IPS-18a (cell line): Measurements from ENCODE around the gene CTAG1A.
"Not testable (repeated sequence)": the region's sequence is repeated elsewhere in the genome, so short reads cannot be mapped to it uniquely, and the experiment has no call there.

Experiments used
- H3K27ac ChIP-seq: one replicate; pipeline ENCODE4 v1.5.1; 2013; ENCODE audit warnings: low read length
- H3K27me3 ChIP-seq: one replicate; pipeline ENCODE4 v1.6.1; 2013; ENCODE audit warnings: mild to moderate bottlenecking, low read length; ENCODE audit not compliant: control insufficient read depth, insufficient read depth
- H3K36me3 ChIP-seq: one replicate; pipeline ENCODE4 v1.6.1; 2013; ENCODE audit warnings: low read depth, low read length; ENCODE audit not compliant: control insufficient read depth
- H3K4me1 ChIP-seq: one replicate; pipeline ENCODE4 v1.6.1; 2013; ENCODE audit warnings: low read depth, low read length; ENCODE audit not compliant: control insufficient read depth
- H3K4me3 ChIP-seq: one replicate; pipeline ENCODE4 v1.5.1; 2013; ENCODE audit warnings: low read length
- H3K9ac ChIP-seq: one replicate; pipeline ENCODE4 v1.6.1; 2013; ENCODE audit warnings: mild to moderate bottlenecking, low read length, moderate library complexity
- H3K9me3 ChIP-seq: one replicate; pipeline ENCODE4 v1.6.1; 2013; ENCODE audit warnings: low read depth, low read length; ENCODE audit not compliant: control insufficient read depth

The CTAG1A gene

GRCh38 chrX:154630949-154631348, 46.0 kb downstream of the CTAG1A start:
- H3K4me1 ChIP-seq, H3K9me3 ChIP-seq, H3K27ac ChIP-seq, H3K27me3 ChIP-seq, H3K9ac ChIP-seq, H3K4me3 ChIP-seq, H3K36me3 ChIP-seq: not testable (repeated sequence)

GRCh38 chrX:154633661-154634060, 48.7 kb downstream of the CTAG1A start:
- H3K4me3 ChIP-seq, H3K27ac ChIP-seq, H3K4me1 ChIP-seq: not testable (repeated sequence)

More at GRCh38 chrX:154633661-154634060, 48.7 kb downstream of the CTAG1A start:
- H3K9me3 ChIP-seq, H3K27me3 ChIP-seq, H3K9ac ChIP-seq, H3K36me3 ChIP-seq: not testable (repeated sequence)
